Transverse colon (tissue), 4 donors: ENCODE data around the gene IRF6. TPM values are rescaled to one million over a fixed set of nuclear protein-coding genes. Genes with fewer than 3 reads are reported as not detected.
A peak's percentile ranks its signal among the peaks of the same experiment; 100 is the strongest.

Experiments used
- DNase-seq: peaks from one replicate; pipeline ENCODE4 v3.0.0-alpha.2; 2019
- H3K27ac ChIP-seq, 4 donors: fragments of 200-600 bp; sonication (generic); 2 replicates each; pipeline ENCODE4 v1.5.1; 2016 to 2018; ENCODE audit warnings: inconsistent platforms in 4 of 4
- H3K27me3 ChIP-seq: fragments of 200-600 bp; sonication (generic); 2 replicates; pipeline ENCODE4 v1.5.1; 2017; ENCODE audit warnings: inconsistent platforms
- H3K36me3 ChIP-seq, 4 donors: fragments of 200-600 bp; sonication (generic); 2 replicates each; pipeline ENCODE4 v1.5.1; 2017 to 2019; ENCODE audit warnings: inconsistent platforms in 4 of 4
- H3K4me1 ChIP-seq, 4 donors: fragments of 200-600 bp; sonication (generic); 2 replicates each; pipeline ENCODE4 v1.5.1; 2017 to 2020; ENCODE audit warnings: inconsistent platforms in 4 of 4
- H3K4me3 ChIP-seq, 4 donors: fragments of 200-600 bp; sonication (generic); 1 replicate in 1 of 4; 2 replicates in 3 of 4; pipeline versions ENCODE4 v1.5.1 to v1.6.1; 2017 to 2019; ENCODE audit warnings: inconsistent platforms in 4 of 4
- H3K9me3 ChIP-seq, 2 donors: fragments of 200-600 bp; sonication (generic); 2 replicates each; pipeline ENCODE4 v1.5.1; 2017 to 2019; ENCODE audit warnings: inconsistent platforms in 2 of 2
- CTCF ChIP-seq, 5 experiments: fragments of 200-600 bp in 3 of 5; fragments of 450-650 bp in 2 of 5; sonication (generic) in 3 of 5; IDR thresholded peaks; 1 replicate in 2 of 5; 2 replicates in 3 of 5; pipeline ENCODE4 v1.5.1; 2016 to 2017; ENCODE audit warnings: antibody characterized with exemption in 5 of 5, inconsistent platforms in 3 of 5, mild to moderate bottlenecking in 2 of 5, moderate library complexity in 1 of 5
- EP300 ChIP-seq: sonication (generic); formaldehyde crosslinking; IDR thresholded peaks from one replicate; pipeline ENCODE4 v1.6.1; 2017; ENCODE audit warnings: antibody characterized with exemption, low read depth
- POLR2A ChIP-seq: fragments of 450-650 bp; IDR thresholded peaks from one replicate; pipeline ENCODE4 v1.6.1; 2016; ENCODE audit warnings: antibody characterized with exemption, mild to moderate bottlenecking, moderate library complexity
- POLR2AphosphoS5 ChIP-seq, 3 donors: sonication (generic); formaldehyde crosslinking; IDR thresholded peaks; one replicate each; pipeline ENCODE4 v1.6.1; 2016; ENCODE audit warnings: antibody characterized with exemption in 3 of 3
- WGBS, 2 donors: methylation state at CpG; one replicate each; pipeline ENCODE4 v1.1.5; 2018; ENCODE audit warnings: low coverage in 1 of 2; 5-methylcytosine and 5-hydroxymethylcytosine counted together
- in situ Hi-C, 4 donors: fragments of 200-750 bp; cut with MboI; loops; one replicate each; pipeline versions ENCODE4 v1.15.0 to v1.15.1; 2017; ENCODE audit warnings: low sequenced_read_pairs in 3 of 4, low pct_ligation_motif_present in 1 of 4, low pct_unique_long_range_greater_than_20kb in 1 of 4
- intact Hi-C: fragments of 100-400 bp; cut with DNase I; formaldehyde crosslinking; loops from one replicate; pipeline ENCODE4 v1.15.1; 2023; ENCODE audit warnings: low total_unique reads
- total RNA-seq, 4 donors: library from RNA; depleted of rRNA; stranded (reverse); fragments of >200 nt; gene quantifications; one replicate each; pipeline ENCODE4 v1.1.0, GENCODE V29; 2016

Gene IRF6
- total RNA-seq, 4 donors from 2014 or later, result 26.1 to 78.0 (median 44.4) TPM

- no peak overlapping the region for H3K27ac ChIP-seq
- no peak overlapping the region for H3K4me3 ChIP-seq
- no peaks in the 10 kb centered on the region for H3K36me3 ChIP-seq
- no peaks in the 10 kb centered on the region for H3K27me3 ChIP-seq
- in situ Hi-C loops, result no loop called here
- peaks cover 6 to 25% (median 21%) of the 10 kb centered on the region in 4 donors for H3K4me1 ChIP-seq
- 88 to 93% methylated on average over 14 to 17 of the region's 17 CpGs for WGBS, 2 donors
- DNase-seq, result no peak
- no peaks in the 10 kb centered on the region for H3K9me3 ChIP-seq
- no peak for TF ChIP-seq POLR2A
- no peak for TF ChIP-seq EP300
- TF ChIP-seq POLR2AphosphoS5 (IDR thresholded peaks at IDR 0.05), result no peak
- no peak for TF ChIP-seq CTCF (IDR thresholded peaks at IDR 0.05)
- intact Hi-C loops, result no loop called here
Observed at GRCh38 chr1:209770636-209771415, 35.1 kb downstream of the IRF6 start.

GRCh38 chr1:209769971-209770370, 36.0 kb downstream of the IRF6 start:
- in situ Hi-C loops, result no loop called here
- no peak for DNase-seq
- no peaks in the 10 kb centered on the region for H3K36me3 ChIP-seq
- TF ChIP-seq EP300 (no peak), POLR2A (no peak), CTCF (IDR thresholded peaks at IDR 0.05) (no peak), POLR2AphosphoS5 (IDR thresholded peaks at IDR 0.05) (no peak)
- H3K4me3 ChIP-seq, result peak overlapping the region in 1 of 4 donors; percentile 39
- peak overlapping the region; percentile 75 to 88 (median 80) for H3K27ac ChIP-seq
- peaks cover 6 to 25% (median 21%) of the 10 kb centered on the region in 4 donors for H3K4me1 ChIP-seq
- intact Hi-C loops, result no loop called here
- 65 to 70% methylated on average over 4 to 7 of the region's 7 CpGs for WGBS, 2 donors
- H3K27me3 ChIP-seq, result no peaks in the 10 kb centered on the region
- no peaks in the 10 kb centered on the region for H3K9me3 ChIP-seq

GRCh38 chr1:209769171-209769904, 36.6 kb downstream of the IRF6 start:
- Histone ChIP-seq H3K9me3 (no peaks in the 10 kb centered on the region), H3K36me3 (no peaks in the 10 kb centered on the region), H3K4me3 (peak overlapping the region in 2 of 4 donors; percentile 2 to 39), H3K27me3 (no peaks in the 10 kb centered on the region), H3K27ac (peak overlapping the region; percentile 75 to 88 (median 80)), H3K4me1 (peaks cover 6 to 25% (median 21%) of the 10 kb centered on the region in 4 donors)
- in situ Hi-C loops (no loop called here), intact Hi-C loops (no loop called here)
- DNase-seq, result peak; percentile 69
- TF ChIP-seq POLR2AphosphoS5 (IDR thresholded peaks at IDR 0.05), result peak; percentile 29 to 85 (median 51)
- no peak for TF ChIP-seq CTCF (IDR thresholded peaks at IDR 0.05)
- 31 to 40% methylated on average over 3 to 13 of the region's 13 CpGs for WGBS, 2 donors

- Histone ChIP-seq H3K27me3 (no peaks in the 10 kb centered on the region), H3K27ac (peak overlapping the region; percentile 75 to 88 (median 80)), H3K4me1 (peaks cover 6 to 25% (median 21%) of the 10 kb centered on the region in 4 donors), H3K36me3 (no peaks in the 10 kb centered on the region), H3K9me3 (no peaks in the 10 kb centered on the region), H3K4me3 (peak overlapping the region in 2 of 4 donors; percentile 2 to 39)
- intact Hi-C loops, result no loop called here
- DNase-seq, result peak; percentile 77
- TF ChIP-seq POLR2A (peak; percentile 39), CTCF (IDR thresholded peaks at IDR 0.05) (no peak), POLR2AphosphoS5 (IDR thresholded peaks at IDR 0.05) (peak in 2 of 3 donors; percentile 11 to 48), EP300 (no peak)
- WGBS, 2 donors, result 63% methylated on average over 9 of the region's 9 CpGs; no CpG with 5 or more reads in 1 of the 2 donors
- in situ Hi-C loops, result no loop called here
Observed at GRCh38 chr1:209768354-209768774, 37.6 kb downstream of the IRF6 start.
